HS-5 (cell line): ENCODE results near the gene SMTNL2.
"Not testable (repeated sequence)": the region's sequence is repeated elsewhere in the genome, so short reads cannot be mapped to it uniquely, and the experiment has no call there.

Source experiments
- DNase-seq: peaks from one replicate; pipeline ENCODE4 v3.0.0-alpha.2; 2012; ENCODE audit warnings: low read depth

Gene SMTNL2

GRCh38 chr17:4602041-4602440 lies 17.7 kb downstream of the SMTNL2 start:
- DNase-seq, result no peak

GRCh38 chr17:4604111-4604644 lies 19.8 kb downstream of the SMTNL2 start:
- no peak for DNase-seq

GRCh38 chr17:4604736-4605135 lies 20.4 kb downstream of the SMTNL2 start:
- DNase-seq, result not testable (repeated sequence)

- DNase-seq, result no peak
Observed at GRCh38 chr17:4605826-4606225, 21.5 kb downstream of the SMTNL2 start.

GRCh38 chr17:4607261-4607741 lies 23.0 kb downstream of the SMTNL2 start:
- no peak for DNase-seq

GRCh38 chr17:4607773-4608187 lies 23.5 kb downstream of the SMTNL2 start:
- DNase-seq, result no peak

GRCh38 chr17:4609761-4610160 lies 25.4 kb downstream of the SMTNL2 start:
- no peak for DNase-seq

- DNase-seq, result no peak
Observed at GRCh38 chr17:4610162-4610561, 25.8 kb downstream of the SMTNL2 start.

- DNase-seq, result no peak
Observed at GRCh38 chr17:4610656-4611055, 26.3 kb downstream of the SMTNL2 start.

GRCh38 chr17:4616476-4616875 lies 32.1 kb downstream of the SMTNL2 start:
- no peak for DNase-seq

- DNase-seq, result no peak
Observed at GRCh38 chr17:4617090-4617489, 32.8 kb downstream of the SMTNL2 start.

GRCh38 chr17:4617590-4618351 lies 33.4 kb downstream of the SMTNL2 start:
- no peak for DNase-seq

- no peak for DNase-seq
Observed at GRCh38 chr17:4620531-4621101, 36.3 kb downstream of the SMTNL2 start.

GRCh38 chr17:4622375-4622774 lies 38.0 kb downstream of the SMTNL2 start:
- no peak for DNase-seq

GRCh38 chr17:4623249-4623648 lies 38.9 kb downstream of the SMTNL2 start:
- DNase-seq, result no peak

- not testable (repeated sequence) for DNase-seq
Observed at GRCh38 chr17:4624451-4624911, 40.2 kb downstream of the SMTNL2 start.

- no peak for DNase-seq
Observed at GRCh38 chr17:4625181-4625617, 40.9 kb downstream of the SMTNL2 start.

GRCh38 chr17:4626734-4627256 lies 42.5 kb downstream of the SMTNL2 start:
- no peak for DNase-seq

GRCh38 chr17:4631431-4631830 lies 47.1 kb downstream of the SMTNL2 start:
- DNase-seq, result no peak

GRCh38 chr17:4631836-4632580 lies 47.7 kb downstream of the SMTNL2 start:
- DNase-seq, result no peak

GRCh38 chr17:4632581-4632920 lies 48.2 kb downstream of the SMTNL2 start:
- DNase-seq, result no peak

GRCh38 chr17:4633643-4634042 lies 49.3 kb downstream of the SMTNL2 start:
- DNase-seq, result no peak
